Measurements from ENCODE around the gene WDR93.

The WDR93 gene

GRCh38 chr15:89775815-89776214 lies 85.2 kb downstream of the WDR93 start:
- ChIA-PET POLR2A (ENCODE audit: low non-redundant PET) (no interaction called here), CTCF (interaction anchor here (0.7 to 1.6 kb wide), 4 partner anchors 14 to 438 kb away, joined by 3 to 4 read pairs (median 4); no protein-coding TSS in a partner anchor)
- no peak for DNase-seq (ENCODE audit: low spot score)
- peak overlapping the region; percentile 60 for H3K27ac ChIP-seq
- no peak for TF ChIP-seq CTCF (conservative IDR thresholded peaks at IDR 0.05; ENCODE audit: low read depth)

GRCh38 chr15:89776274-89777072 lies 85.9 kb downstream of the WDR93 start, which contains the start of gene MESP2:
Gene MESP2 (plus strand): TSS chr15:89776332. CDS start chr15:89776358, 26 bp downstream.
- ChIA-PET CTCF (interaction anchor here (0.7 to 1.4 kb wide), 3 partner anchors 15 to 437 kb away, joined by 3 to 4 read pairs (median 3); no protein-coding TSS in a partner anchor), POLR2A (ENCODE audit: low non-redundant PET) (no interaction called here)
- peak; percentile 75 for DNase-seq (ENCODE audit: low spot score)
- peak within 1 kb of the TSS; percentile 60 for H3K27ac ChIP-seq
- TF ChIP-seq CTCF (conservative IDR thresholded peaks at IDR 0.05; ENCODE audit: low read depth), result no peak

- no peak for DNase-seq (ENCODE audit: low spot score)
- CTCF ChIA-PET, result no interaction called here
- POLR2A ChIA-PET (ENCODE audit: low non-redundant PET), result no interaction called here
- TF ChIP-seq CTCF (conservative IDR thresholded peaks at IDR 0.05; ENCODE audit: low read depth), result no peak
- peak overlapping the region; percentile 60; the same call in 1 of the 2 replicates for H3K27ac ChIP-seq
These were observed 86.6 kb downstream of the WDR93 start for GRCh38 chr15:89777073-89777751.

GRCh38 chr15:89777782-89778380 lies 87.3 kb downstream of the WDR93 start:
- ChIA-PET POLR2A (ENCODE audit: low non-redundant PET) (no interaction called here), CTCF (interaction anchor here (0.5 to 0.6 kb wide), 3 partner anchors 17 to 227 kb away, joined by 3 to 10 read pairs (median 5); no protein-coding TSS in a partner anchor)
- no peak for DNase-seq (ENCODE audit: low spot score)
- no peak for TF ChIP-seq CTCF (conservative IDR thresholded peaks at IDR 0.05; ENCODE audit: low read depth)
- H3K27ac ChIP-seq, result peak overlapping the region; percentile 23

- H3K27ac ChIP-seq, result peak overlapping the region; percentile 23
- no peak for DNase-seq (ENCODE audit: low spot score)
- CTCF ChIA-PET, result no interaction called here
- POLR2A ChIA-PET (ENCODE audit: low non-redundant PET), result no interaction called here
- TF ChIP-seq CTCF (conservative IDR thresholded peaks at IDR 0.05; ENCODE audit: low read depth), result no peak
These were observed 88.2 kb downstream of the WDR93 start for GRCh38 chr15:89778861-89779260.

- no peak for DNase-seq (ENCODE audit: low spot score)
- H3K27ac ChIP-seq, result peak overlapping the region; percentile 74
- CTCF ChIA-PET, result interaction anchor here (1.0 kb wide), 1 partner anchor 19 kb away, joined by 3 read pairs; no protein-coding TSS in a partner anchor
- no peak for TF ChIP-seq CTCF (conservative IDR thresholded peaks at IDR 0.05; ENCODE audit: low read depth)
- POLR2A ChIA-PET (ENCODE audit: low non-redundant PET), result no interaction called here
These were observed 90.0 kb downstream of the WDR93 start for GRCh38 chr15:89780601-89781000.
